ENCODE results near the gene WDR82. TPM values are rescaled to one million over a fixed set of nuclear protein-coding genes. Genes with fewer than 3 reads are reported as not detected.

Gene WDR82
- total and polyA plus RNA-seq, 2 of the 8 experiments (the other 6 are each of a cell fraction or from before 2014, with no cell fraction given): 33.5 to 82.7 TPM

DNA sequence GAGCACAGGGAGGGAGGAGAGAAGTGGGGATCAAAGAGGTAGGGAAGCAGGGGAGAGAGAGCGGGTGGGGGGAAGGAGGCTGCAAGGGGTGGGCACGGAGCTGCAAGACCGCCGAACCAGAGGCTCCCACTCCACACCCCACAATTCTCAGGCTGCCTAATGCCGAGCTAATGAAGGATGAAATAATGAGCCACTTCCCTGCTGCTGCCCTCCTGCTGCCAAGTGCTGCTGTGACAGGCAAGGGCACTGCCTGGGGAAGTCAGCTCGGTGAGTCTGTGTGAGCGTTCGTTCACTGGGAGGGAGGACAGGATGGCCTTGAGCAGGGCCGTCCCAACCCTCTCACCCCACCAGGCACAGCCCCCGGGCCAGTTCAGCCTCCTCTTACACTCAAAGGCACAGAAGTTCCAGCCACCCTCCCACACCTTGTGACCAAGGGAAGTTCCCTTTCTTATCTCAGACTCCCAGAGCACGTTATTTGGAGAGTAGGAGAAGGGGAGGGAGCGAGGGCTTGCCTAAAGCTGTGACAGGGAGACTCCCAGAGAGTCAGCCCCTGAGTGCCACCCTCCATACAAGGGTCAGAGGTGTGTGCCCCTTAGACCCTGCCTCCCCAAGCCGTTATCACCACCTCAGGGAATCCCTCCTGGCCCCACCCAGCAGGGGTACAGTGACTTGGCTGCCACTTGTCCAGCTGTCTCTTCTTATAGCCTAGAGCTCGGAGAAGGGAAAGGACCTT lies 21.6 kb upstream of the WDR82 start (continued):
- TF ChIP-seq, protein P1, sequence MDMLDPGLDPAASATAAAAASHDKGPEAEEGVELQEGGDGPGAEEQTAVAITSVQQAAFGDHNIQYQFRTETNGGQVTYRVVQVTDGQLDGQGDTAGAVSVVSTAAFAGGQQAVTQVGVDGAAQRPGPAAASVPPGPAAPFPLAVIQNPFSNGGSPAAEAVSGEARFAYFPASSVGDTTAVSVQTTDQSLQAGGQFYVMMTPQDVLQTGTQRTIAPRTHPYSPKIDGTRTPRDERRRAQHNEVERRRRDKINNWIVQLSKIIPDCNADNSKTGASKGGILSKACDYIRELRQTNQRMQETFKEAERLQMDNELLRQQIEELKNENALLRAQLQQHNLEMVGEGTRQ (IDR thresholded peaks at IDR 0.05; ENCODE audit: low read length): no peak
- TF ChIP-seq GTF2F1 (IDR thresholded peaks at IDR 0.05; ENCODE audit: borderline replicate concordance, low read depth, low read length): no peak
- no peak for TF ChIP-seq BACH1 (IDR thresholded peaks at IDR 0.05; ENCODE audit: low read length)
- TF ChIP-seq TCF12 (IDR thresholded peaks at IDR 0.05; ENCODE audit: low read depth, low read length): no peak
